DOHH2 (cell line): ENCODE data around the gene TP63.

Source experiments
- CTCF ChIP-seq: fragments of 200-600 bp; sonication (generic); IDR thresholded peaks from one replicate; pipeline ENCODE4 v1.5.1; 2014; ENCODE audit warnings: antibody characterized with exemption, mild to moderate bottlenecking, low read depth, low read length; ENCODE audit not compliant: poor library complexity, severe bottlenecking
- EZH2phosphoT487 ChIP-seq: fragments of 200-600 bp; sonication (generic); IDR thresholded peaks from 2 replicates; pipeline ENCODE4 v1.6.1; 2017; ENCODE audit warnings: borderline replicate concordance, mild to moderate bottlenecking, antibody characterized with exemption, low read length, moderate library complexity, mixed read lengths

GRCh38 chr3:189584645-189585044 lies 46.5 kb upstream of the TP63 start:
- no peak for TF ChIP-seq CTCF
- TF ChIP-seq EZH2phosphoT487, result no peak
